Epithelial cell of prostate (primary cell): ENCODE results near the gene AP2A2.

Experiments used
- DNase-seq: peaks from one replicate; pipeline ENCODE4 v3.0.0-alpha.2; 2011; ENCODE audit warnings: low read depth, low spot score
- H3K27ac ChIP-seq: fragments of 450-650 bp; 2 replicates; pipeline ENCODE4 v1.5.1; 2017; ENCODE audit warnings: mild to moderate bottlenecking

AP2A2 gene

GRCh38 chr11:898143-898511 lies 27.5 kb upstream of the AP2A2 start:
- DNase-seq = no peak
- no peak overlapping the region for H3K27ac ChIP-seq

DNA sequence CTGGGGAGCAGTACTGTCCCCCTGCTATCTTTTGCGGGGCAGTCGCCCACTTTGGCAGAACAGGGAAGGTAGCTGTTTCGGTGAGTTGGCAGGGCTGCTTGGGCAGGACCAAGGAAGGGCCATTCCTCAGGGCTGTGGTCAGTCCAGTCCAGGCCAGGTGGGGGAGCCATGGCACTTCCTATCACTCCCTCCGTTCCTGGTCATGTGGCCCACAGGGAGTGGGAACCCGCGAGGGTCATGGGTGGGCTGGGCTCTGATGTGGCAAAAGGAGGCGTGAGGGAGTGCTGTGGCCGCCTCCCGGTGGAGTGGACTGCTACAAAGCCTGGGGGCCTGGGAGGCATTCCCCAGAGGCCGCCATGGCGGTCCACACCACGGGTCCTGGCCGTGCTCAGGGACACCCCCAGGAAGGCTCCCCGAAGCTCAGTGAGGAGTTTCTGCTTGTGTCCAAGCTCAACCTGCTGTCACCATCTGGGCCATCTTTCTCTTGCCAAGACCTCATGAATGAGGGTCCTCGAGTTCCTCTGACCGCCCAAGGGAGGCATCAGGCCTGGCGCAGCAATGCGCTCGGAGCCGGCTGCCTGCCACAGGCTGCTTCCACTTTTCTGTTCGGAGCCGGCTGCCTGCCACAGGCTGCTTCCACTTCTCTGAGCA lies 27.0 kb upstream of the AP2A2 start:
- DNase-seq = no peak
- H3K27ac ChIP-seq = no peak overlapping the region

DNA sequence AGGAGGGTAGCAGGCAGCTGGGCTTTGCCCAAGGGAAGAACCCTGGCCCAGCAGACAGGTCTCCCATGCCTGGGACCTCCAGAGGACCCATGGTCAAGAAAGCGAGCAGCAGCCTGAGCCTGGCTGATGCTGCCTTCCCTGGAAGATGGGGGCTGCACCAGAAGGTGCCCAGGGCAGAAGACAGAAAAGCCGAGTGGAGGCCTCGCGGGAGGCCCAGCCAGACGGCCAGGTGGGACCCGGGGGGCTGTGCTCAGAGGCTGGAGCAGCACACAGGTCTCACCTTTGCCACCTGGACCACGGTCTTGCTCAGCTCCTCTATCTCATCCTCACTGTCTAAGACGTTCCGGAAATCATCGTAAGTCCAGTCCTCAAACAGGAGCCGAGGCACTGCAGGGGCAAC lies 25.9 kb upstream of the AP2A2 start:
- DNase-seq = no peak
- no peak overlapping the region for H3K27ac ChIP-seq

- no peak overlapping the region for H3K27ac ChIP-seq
- DNase-seq = no peak
These were observed 25.1 kb upstream of the AP2A2 start for GRCh38 chr11:900545-900944.

DNA sequence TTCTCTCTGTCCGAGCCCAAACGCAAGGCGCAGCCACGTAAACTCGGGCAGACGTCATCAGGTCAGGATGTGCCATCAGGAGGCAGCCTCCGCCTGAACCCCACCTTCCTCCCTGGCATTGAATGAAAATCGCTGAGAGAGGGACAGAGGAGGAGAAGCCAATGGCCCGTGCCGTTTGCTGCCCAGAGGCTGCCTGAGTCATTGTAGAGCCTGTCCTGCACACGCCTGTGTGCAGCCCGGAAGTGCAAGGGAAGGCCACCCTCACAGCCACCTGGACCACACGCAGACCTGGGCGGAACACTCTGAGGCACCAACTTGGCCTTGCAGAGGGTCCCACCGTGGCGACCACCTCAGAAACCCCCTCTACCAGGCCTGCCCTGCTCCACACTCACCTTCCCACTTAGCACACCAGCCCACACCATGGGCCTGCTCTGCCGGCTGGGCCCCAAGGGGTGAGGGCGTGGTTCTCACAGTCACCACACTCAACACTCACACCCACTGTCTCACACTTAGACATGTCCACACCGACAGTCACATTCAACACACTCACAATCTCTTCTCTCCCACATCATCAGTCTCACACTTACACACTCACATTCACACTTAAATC lies 24.1 kb upstream of the AP2A2 start:
- DNase-seq = no peak
- H3K27ac ChIP-seq = no peak overlapping the region

DNA sequence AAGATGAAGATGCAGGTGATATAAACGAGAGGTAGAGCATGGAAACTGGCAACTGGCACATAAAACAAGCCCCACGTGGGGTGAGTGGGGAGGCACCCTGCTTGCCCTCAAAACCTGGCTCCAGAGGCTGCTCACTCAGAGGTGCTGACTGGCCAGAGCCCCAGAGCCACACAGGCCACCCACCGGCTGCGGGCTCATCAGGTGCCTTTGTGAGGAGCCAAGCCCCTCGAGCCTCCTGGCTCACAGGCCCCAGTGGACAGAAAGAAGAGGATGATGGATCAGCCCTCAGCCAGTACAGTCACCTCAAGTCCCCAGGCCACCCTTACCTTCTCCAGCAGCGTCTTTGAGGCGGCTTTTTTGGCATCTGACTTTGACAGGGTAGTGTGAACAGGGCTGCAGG lies 21.3 kb upstream of the AP2A2 start:
- DNase-seq = no peak
- H3K27ac ChIP-seq = no peak overlapping the region

- no peak overlapping the region for H3K27ac ChIP-seq
- DNase-seq = no peak
These were observed 19.7 kb upstream of the AP2A2 start for GRCh38 chr11:905952-906351.

- DNase-seq = no peak
These were observed 18.0 kb upstream of the AP2A2 start for GRCh38 chr11:907668-908067.

GRCh38 chr11:908273-908672 lies 17.4 kb upstream of the AP2A2 start:
- DNase-seq = no peak
- no peak overlapping the region for H3K27ac ChIP-seq

More at GRCh38 chr11:907668-908067, 18.0 kb upstream of the AP2A2 start:
- no peak overlapping the region for H3K27ac ChIP-seq

DNA sequence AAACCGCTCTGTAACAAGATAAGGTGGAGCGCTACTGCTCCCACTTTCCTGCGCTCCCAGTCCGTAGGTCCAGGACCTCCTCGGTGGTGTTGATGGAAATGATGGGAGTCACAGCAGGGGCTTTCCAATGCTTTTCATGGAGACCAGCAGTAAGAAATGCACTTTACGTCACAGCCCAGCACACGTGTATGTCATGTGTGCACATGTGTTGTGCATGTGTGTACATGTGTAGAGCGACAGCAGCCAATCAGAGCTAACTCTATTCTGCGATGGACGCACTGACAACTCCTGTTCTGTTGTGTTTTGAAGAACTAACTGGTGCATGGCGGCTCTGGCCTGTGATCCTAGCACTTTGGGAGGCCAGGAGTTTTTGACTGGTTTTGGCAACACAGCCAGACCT lies 16.3 kb upstream of the AP2A2 start:
- no peak for DNase-seq
- H3K27ac ChIP-seq = no peak overlapping the region

DNA sequence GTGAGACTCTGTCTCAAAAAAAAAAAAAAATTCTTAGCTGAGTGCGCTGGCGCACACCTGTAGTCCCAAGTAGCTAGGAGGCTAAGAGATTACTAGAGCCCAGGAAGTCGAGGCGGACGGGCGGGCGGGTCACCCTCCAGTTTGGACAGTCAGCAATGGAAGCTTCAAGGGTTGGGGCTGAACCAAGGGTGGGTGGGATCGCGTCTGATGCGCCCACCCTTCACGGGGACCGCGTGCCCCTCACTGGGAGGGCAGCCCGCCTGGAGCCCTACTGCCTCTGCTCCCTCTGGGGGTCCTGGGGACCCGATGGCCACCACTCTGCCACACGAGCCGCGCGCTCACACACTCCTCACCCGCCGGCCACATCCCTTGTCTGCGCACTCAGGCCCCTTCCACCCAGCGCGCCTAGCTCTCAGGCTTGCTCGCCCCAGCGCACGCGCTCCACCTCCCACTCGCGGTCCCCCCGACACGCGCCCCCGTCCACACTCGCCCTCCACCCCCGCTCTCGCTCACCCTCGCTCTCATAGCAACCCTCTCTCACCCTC lies 15.6 kb upstream of the AP2A2 start:
- H3K27ac ChIP-seq = peak overlapping the region; percentile 57
- DNase-seq = no peak

GRCh38 chr11:910589-911030 lies 15.1 kb upstream of the AP2A2 start, which contains the start of gene CHID1:
TSS of gene CHID1 (minus strand) at chr11:910810. CDS start at chr11:904816, 5,994 bp downstream.
- peak; percentile 40 for DNase-seq
- H3K27ac ChIP-seq = peak within 1 kb of the TSS; percentile 57

GRCh38 chr11:911031-911889 lies 14.4 kb upstream of the AP2A2 start:
- no peak for DNase-seq

DNA sequence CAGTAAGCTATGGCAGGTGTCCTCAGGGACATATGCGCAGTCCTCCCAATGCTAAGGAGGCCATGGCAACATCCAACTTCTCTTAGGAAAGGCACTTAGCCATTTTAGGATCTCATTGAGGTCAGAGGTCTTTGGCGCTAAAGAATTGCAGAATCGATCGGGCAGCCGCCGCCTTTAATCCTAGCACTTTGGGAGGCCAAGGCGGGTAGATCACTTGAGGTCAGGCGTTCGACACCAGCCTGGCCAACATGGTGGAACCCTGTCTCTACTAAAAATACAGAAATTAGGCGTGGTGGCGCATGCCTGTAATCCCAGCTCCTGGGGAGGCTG lies 13.8 kb upstream of the AP2A2 start:
- H3K27ac ChIP-seq = no peak overlapping the region

More at GRCh38 chr11:911031-911889, 14.4 kb upstream of the AP2A2 start:
- H3K27ac ChIP-seq = peak overlapping the region; percentile 57

GRCh38 chr11:912266-912665 lies 13.4 kb upstream of the AP2A2 start:
- no peak overlapping the region for H3K27ac ChIP-seq
- DNase-seq = no peak

More for the DNA sequence above, 13.8 kb upstream of the AP2A2 start:
- no peak for DNase-seq

DNA sequence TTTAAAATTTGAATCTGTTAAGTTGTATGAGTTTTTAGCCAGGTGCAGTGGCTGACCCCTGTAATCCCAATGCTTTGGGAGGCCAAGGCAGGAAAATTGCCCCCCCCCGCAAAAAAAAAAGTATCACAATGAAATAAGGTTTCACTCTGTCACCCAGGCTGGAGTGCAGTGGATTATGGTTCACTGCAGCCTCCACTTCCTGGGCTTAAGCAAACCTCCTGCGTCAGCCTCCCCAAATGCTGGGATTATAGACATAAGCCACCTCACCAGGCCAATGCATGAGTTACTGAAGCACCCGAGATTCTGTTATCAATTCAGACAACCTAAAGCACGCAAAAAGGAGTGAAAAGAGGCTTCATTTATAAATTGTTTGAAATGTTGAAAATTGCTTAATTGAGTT lies 12.6 kb upstream of the AP2A2 start:
- DNase-seq = no peak
- no peak overlapping the region for H3K27ac ChIP-seq

DNA sequence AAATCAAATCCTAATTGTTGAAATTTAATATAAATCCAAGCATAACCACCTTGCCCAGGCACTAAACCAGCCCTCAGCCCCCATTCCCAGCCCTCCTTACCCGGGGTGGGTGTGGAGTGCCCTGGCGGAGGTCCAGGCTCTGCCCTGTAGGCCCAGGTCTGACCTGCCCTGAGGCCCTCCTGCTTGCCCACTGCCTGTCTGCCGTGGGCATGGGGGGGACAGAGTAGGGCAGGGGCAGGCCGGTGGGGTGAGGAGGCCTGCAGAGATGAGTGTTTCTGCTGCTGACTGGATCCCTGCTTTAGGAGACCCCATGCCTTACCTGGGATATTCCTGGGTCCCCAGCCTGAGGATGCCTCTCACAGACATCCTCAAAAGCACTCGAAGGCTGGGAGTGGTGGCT lies 11.5 kb upstream of the AP2A2 start:
- H3K27ac ChIP-seq = no peak overlapping the region
- DNase-seq = no peak

DNA sequence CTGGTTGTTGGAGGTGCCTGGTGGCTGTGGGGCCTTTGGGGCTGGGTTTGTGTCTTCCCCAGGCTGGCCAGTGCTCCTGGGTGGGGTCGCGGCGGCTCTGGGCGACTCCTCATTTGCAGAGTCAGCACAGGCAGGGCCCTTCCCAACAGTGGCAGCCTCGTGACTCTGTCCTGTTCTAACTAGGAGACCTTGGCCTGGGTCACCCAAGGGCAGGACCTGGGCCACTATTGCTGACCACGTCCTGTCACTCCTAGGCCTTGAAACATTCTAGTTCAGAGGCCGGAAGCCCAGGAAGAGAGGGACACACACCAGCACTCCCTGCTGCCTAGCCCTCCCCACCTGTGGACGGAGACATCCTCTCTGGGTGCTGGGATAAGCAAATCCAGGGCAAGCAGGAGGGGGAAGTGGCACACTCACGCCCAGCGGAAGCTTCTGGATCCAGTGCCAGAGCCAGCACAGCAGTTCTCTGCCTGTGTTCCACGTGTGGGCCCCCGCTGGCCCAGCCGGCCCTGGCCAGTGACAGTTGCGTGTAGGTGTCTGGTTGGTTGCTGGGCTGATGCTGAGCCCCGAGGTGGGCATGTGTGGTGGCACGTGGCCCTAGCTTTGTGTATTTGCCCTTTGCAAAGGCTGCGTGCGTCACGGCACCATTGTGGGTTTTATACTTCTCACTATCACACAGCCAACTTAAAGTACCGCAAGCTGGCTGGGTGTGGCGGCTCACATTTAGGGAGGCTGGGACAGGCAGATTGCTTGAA lies 10.7 kb upstream of the AP2A2 start:
- no peak overlapping the region for H3K27ac ChIP-seq

DNA sequence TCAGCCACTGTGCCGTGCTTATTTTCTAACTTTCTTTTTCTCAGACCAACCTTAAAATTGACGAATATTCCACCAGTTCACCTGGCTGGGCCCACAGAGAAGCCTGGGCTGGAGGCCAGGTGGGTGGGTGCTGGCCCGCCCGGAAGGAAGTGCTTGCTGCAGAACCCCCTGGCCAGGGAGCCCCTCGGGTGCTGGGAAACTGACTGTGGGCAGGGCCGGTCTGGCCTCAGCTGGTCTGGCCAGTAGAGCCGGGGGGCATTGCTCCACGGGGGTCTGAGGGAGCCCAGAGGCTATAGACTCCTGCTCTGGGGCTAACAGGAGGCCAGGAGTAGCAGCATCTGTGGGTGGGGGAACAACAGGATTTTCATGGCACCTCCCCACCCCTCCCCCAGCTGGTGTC lies 8.2 kb upstream of the AP2A2 start:
- H3K27ac ChIP-seq = no peak overlapping the region
- DNase-seq = no peak

More for the DNA sequence above, 10.7 kb upstream of the AP2A2 start:
- no peak for DNase-seq

- no peak for DNase-seq
- no peak overlapping the region for H3K27ac ChIP-seq
These were observed 3.6 kb upstream of the AP2A2 start for GRCh38 chr11:921921-922678.
